Activated T-cell treated with anti-CD3 and anti-CD28 coated beads, Interleukin-2, amount 50 U/mL, for 48 hours (primary cell): ENCODE results near the gene WDR31.
"Not testable (repeated sequence)": the region's sequence is repeated elsewhere in the genome, so short reads cannot be mapped to it uniquely, and the experiment has no call there.

Source experiments
- DNase-seq, 2 experiments: peaks; one replicate each; pipeline ENCODE4 v3.0.0-alpha.2; 2020

The WDR31 gene

DNA sequence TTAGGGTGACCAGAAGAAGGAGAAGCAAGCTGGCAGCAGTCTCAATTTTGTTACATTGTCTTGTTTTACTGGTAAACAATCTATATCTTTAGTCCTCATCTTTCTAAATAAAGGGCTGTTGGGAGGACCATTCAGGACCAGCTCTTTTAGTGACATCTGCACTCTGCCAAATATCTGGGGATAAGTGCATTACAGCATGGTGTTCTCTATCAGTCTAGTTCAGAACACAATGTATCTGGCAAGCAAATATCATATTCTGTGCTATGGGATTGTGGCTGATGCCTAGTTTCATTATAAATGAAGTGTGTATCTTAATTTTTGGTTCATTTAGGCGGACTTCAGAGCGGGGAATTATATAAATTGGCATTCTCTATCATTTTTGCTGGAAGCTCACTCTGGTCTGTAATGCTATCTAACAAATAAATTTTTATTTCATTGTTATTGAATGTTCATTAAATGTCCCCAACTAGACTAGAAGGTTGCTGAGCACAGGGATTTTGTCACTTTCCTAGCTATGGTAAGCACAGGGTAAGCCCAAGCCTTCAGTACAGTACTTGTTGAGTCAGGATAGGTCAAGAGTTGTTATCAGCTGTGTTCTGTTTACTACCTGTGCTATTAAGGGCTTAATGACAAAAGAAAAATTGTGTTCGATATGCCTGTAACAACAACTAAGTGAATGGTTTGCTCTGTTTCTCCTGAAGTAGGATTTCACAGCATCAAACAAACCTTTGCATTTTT is 11.9 kb downstream of the WDR31 start:
- no peak for DNase-seq

DNA sequence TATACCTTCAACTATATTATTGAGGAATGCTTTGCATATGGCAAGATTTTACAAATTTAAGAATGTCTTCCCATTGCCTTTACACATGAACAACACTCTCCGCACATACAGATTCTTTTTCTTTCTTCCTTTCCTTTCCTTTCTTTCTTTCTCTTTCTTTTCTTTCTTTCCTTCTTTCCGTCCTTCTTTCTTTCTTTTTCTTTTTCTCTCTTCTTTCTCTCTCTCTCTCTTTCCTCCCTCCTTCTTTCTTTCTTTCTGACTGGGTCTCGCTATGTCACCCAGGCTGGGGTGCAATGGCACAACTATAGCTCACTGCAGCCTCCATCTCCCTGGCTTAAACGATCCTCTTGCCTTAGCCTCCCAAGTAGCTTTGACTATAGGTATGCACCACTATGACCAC is 13.8 kb downstream of the WDR31 start:
- no peak for DNase-seq

DNA sequence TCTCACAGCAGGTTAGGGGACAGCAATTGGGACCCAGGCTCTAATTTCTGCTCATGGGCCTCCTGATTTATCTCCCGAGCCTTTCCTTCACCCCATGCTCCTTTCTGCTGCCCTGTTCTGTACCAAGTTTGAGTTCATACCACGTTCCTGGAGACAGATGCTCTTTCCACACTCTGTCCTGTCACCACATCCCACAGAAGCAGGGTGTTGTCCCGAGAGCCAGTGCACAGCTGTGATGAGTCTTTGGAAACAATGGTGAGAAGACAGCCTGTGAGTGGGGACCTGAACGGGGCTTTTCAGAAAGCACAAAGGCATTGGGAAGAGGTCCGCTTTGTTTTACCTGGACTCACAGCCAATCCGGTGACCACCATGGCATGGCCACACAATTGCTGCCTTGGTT is 17.4 kb downstream of the WDR31 start:
- DNase-seq: no peak

DNA sequence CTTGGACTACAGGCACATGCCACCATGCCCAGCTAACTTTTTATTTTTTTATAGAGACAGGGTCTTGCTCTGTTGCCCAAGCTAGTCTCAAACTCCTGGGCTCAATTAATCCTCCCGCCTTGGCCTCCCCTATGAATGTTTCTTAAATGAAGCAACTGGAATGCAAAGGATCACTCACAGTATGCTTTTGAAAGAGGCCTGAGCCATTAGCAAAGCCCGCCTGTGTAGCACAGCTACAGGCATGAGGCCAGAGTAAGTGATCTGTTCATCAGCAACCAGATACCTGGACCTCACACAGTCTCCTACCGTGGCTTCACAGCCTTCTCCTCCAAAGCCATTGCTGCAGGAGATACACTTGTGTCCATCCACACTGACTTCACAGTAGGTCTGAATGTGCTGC is 20.0 kb downstream of the WDR31 start:
- no peak for DNase-seq

DNA sequence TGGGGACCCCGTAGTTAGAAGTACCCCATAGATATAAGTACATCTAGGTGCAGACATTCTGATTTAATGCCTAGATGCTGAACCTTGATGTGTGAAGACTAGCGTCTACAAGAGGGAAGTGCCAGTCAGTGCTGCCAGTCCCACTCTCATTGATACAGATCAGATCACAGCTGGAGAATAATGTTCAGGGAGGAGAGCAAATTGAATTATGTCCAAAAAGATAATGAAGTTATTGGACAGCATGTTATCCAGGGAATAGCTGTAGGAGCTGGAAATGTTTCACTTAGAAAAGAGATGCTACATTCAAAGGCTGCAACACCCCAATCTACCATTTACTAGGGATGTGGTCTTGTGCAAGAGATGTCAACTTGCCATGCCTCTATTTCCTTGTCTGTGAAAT is 21.0 kb downstream of the WDR31 start:
- DNase-seq: no peak

DNA sequence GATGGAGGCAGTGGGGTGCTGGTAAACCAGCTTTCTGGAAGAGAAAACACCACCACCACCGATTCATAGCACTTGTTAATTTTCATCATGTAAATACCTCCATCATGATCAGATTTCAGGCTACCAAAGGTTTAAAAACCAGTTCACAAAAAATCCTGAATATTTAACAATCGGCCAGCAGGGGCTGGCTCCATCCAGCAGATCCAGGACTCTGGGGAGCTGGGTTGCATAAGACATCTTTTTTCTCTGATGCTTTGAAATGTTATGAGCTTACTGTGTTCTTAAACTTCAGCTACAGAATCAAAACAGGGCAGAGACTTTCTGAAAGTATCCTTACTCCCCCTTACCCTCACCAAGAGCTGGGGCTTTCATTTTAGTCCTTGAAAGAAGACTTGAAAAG is 22.3 kb downstream of the WDR31 start:
- no peak for DNase-seq

DNA sequence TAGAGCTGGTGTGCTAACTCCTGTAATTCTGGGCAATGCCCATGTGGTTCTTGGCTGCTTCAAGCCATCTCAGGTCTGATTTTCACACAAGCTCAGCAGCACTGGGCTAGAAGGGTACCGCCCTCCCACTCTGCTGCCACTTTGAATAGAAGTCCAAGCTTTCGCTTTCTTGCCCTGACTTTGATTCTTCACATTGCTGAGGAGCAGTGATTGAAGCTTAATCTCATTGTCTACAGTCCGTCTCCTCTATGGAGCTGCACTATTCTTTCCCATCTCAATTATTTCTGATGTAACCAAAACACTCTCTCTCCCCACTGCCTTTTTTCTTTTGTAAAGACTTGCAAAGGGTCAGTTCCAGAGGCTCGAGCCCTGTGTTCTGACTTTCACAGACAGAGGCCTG is 24.0 kb downstream of the WDR31 start:
- DNase-seq: no peak

DNA sequence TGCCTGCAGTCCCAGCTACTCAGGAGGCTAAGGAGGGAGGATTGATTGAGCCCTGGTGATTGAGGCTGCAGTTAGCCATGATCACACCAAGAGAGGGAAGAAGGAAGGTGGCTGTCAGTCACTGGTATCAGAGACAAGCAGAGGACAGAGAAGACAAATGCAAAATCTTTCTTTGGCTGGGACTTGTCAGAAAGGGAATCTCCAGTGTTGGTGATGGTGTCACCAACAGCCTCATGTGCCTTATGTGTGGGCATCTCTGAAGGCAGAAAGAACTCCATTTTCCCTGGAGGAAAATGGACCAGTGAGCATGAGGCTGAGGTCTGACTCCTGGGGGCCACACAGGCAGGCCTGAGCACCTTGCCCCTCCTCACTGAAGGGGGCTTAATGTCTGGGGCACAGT is 24.8 kb downstream of the WDR31 start:
- DNase-seq: no peak

DNA sequence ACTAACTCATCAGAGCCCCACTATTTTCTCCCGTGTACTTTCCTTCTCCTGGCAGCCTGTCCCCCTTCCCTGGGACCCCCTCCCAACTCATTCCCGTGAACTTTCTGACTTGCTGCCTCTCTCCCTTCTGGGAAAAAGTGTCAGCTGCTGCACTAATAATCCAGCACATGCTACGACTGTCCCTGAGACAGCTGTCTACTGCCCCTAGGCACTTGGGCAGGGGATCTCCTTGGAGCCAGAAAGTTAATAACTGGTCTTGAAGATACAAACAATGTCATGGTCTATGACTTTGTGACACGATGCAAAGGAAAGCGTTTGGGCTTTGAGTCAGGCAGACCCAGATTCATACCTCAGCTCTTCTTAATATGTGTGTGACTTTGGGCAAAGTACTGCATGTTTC is 26.8 kb downstream of the WDR31 start:
- DNase-seq: no peak

DNA sequence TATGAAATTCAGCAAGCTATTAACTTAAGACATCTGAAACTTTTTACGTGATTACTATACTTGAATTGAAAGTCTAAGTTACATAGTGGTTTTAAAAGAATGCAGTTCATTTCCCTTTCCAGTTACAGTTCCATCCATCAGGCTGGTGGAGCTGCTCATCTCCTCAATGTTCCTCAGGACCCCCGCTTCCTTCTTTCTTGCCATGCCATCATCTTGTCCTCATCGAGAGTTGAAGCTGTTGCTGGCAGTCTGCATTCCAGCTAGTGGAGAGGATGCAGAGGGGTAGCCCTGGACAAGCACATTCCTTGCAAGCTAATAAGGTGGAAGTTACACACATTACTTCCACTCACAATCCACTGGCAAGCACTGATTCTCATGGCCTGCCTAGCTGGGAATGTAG is 28.1 kb downstream of the WDR31 start:
- DNase-seq: no peak

DNA sequence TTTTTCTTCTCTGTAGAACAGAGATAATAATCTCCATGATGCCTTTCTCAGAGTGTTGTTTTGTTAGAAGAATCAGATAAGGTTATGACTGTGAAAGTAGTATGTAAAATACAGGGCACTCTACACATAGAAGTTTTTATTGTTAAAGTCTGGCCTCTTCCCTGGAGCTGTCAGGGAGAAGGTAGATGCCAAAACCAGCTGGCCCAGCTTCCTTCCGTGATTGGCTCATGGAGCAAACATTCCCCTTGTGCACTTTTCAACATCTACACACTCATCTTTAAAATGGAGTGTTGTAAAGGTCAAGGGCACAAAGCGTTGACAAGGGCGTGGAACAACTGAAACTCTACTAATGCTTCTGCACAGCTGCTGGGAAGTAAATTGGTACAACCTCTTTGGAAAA is 29.5 kb downstream of the WDR31 start:
- no peak for DNase-seq

DNA sequence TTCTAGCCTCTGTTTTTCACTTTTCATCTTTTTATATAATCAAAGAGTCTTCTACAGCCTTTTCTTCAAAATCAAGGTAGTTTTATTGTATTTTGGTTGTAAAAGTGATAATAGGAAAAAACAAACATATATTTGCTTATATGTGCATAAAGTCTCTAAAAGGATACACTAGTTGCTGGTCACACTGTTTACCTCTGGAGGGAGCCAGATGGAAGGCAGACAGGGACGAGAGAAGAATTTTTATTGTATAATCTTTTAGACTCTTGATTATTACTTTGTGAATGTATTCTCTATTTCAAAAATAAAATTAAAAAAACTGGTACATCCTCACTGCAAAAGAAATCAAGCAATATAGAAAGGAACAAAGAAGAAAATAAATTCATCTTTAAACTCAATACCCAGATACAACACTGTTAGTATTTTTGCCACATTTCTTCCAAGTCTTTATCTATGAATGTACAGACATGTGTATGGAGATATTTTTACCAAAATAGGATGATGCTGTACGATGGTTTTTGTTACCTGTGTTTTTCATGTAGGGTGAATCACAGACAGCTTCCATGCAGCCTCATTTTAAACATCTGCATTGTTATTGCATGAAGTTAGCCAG is 30.8 kb downstream of the WDR31 start:
- DNase-seq: no peak

DNA sequence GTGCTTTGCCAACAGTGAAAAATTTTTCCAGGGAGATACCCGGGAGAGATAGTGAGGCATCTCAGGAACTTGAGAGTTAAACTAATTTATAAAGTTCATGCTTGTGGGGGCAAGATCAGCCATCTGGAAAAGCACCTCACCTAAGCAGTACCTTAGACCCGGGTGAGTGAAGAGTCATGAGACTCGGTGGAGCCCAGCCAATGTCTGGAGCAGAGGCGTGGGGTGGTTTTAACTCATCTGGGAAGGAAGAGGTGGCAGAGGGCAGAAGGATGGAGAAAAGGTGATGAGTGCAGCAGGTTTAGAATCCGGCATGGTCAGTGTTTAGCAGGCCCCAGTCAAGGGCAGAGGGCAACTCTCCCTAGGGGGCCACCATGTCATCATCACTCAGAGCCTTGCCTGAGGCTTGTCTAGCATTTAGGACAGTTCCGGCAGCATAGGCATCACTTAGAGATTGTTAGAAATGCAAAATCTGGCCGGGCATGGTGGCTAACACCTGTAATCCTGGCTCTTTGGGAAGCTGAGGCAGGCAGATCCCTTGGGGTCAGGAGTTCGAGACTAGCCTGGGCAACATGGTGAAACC is 32.6 kb downstream of the WDR31 start:
- DNase-seq: no peak

DNA sequence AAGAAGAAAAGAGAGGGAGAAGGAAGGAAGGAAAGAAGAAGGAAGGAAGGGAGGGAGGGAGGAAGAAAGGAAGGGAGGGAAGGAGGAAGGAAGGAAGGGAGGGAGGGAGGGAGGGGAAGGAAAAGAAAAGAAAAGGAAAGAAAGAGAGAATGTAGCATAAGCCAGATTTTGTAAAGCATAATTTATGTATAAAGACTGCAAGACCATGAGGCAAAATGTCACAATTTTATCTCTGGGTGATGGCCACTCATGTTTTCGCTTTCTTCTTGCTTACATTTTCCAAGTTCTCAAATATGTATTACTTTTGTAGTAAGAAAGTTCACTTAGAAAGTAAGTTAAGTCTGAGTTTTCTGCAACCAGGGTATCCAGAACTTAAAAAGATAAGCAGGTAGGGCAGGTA is 33.5 kb downstream of the WDR31 start:
- no peak for DNase-seq

DNA sequence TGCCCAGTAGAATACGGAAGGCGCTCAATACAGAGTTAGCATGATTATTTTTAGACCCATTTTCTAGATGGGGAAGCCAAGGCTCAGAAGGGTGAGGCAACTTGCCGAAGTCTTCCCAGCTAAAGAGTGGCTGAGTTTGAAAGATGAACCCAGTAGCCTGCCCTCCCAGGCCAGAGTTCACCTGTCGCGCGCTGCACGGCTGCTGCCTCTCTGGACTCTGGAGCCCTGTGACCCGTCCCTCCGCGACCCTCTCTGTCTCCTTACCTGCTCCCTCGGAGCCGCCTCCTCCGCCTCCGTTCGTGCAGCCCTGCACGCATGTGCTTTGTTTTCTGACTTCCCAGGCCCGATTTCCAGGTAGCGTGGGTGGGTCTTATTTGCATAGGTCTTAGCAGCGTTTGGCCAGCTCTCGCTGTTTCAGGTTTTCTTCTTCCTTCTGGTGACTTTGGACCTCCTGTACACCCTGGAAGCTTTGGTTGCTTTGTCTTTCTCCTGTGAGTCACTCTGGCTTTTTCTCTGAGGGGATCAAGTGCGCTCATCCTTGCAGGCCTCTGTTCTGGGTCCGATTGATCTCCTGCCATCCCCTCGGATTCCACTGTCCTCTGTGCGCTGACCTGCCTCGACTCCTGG is 37.2 kb downstream of the WDR31 start, which contains the start of gene RNF183:
RNF183 (minus strand) TSS at position 585 of the 627 bp plus-strand sequence. CDS start 5,192 bp downstream, outside the sequence.
- no peak for DNase-seq

DNA sequence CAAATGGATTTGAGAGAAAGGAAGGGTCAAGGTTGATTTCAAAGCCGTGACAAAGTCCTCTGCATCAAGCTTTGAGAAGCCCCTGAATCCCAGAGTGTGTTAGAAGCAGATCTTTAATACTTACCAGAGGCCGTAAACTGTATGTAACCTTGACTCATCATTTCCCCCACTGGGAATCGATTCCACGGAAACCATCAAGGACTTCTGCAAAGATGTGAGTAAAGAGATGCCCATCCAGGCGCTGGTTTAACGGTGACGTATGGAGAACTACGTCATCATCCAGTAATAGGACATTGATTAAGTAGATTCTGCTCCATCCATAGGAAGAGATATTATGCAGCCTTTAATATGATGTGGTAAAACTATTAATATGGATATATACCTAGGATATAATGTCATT is 38.5 kb downstream of the WDR31 start:
- no peak for DNase-seq

DNA sequence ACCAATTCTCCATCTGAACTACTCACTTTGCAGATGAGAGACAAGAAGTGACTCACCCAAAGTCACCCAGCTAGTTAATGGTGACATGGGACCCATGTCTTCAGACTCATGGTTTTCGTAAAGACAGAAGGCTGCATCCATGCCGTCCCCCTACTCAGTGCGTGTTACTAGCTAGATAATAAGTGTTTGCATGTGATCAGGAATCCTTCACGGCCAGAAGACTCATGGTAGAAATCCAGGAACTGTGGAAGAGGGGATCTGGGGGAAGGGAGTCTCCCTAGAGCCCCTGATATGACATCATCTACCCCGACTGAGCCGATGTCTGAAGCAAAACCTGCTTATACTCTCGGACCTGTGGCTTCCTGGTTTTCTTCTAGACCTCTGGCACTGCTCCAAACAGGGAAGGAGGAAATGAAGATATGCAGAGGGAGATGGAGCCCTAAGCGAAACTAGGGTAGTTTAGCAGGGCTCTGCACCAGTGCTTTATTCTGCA is 40.2 kb downstream of the WDR31 start:
- no peak for DNase-seq

DNA sequence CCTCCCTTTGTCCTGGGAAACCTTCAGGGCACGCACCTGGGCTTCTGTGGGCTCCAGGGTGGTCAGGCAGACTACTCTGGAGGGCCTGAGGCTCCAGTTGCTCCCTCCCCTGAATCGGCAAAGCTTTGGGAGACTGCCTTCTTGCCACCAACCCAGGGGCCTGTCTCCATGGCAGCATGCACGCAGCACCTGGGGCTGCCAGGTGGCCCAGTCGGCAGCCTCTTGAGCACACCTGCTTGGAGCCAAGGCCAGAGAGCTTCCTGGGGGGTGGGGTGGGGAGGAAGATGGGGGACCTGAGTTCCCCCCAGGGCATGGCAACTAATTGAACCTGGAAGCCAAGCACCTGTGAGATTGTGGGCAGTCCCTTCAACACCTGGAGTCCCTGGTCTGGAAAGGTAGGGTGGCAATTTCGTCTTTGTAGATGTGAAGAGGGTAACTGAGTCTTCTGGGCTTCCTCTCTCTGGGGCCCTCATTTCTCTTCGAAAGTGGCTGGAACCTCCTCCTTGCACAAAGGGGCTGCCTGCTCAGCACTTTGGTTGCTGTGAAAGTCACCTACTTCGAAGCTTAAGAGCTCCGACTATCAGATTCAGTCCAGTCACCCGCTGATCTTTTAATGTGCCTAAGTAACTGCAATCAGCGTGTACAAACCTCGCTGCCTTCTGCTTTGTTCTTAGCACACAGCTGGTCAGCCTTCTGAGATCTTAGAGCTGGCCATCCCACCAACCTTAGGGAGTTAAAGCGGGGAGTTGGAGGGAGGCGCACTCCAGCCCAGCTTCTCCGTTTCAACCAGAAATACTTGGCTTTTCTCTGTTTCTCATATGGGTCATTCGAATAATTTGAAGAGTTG is 40.9 kb downstream of the WDR31 start:
- no peak for DNase-seq

DNA sequence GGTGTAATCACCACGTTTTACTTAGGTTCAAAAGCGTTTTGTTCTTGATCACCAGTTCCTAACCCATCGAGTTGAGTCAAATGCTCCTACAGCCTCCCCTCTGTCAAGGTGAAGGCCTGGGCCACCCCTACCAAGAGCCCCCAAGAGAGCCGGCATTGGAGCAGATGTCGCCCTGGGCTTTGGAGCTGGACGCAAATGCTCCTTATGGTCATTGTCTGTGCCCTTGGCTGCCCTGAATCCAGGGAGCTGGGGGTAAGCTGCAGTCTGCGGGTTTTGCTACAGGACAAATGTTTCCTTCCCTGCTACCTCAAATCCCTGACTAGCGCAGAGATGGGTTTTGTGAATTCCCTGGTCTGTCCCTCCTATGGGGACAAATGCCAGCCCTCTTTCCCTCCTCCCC is 41.8 kb downstream of the WDR31 start:
- DNase-seq: no peak

DNA sequence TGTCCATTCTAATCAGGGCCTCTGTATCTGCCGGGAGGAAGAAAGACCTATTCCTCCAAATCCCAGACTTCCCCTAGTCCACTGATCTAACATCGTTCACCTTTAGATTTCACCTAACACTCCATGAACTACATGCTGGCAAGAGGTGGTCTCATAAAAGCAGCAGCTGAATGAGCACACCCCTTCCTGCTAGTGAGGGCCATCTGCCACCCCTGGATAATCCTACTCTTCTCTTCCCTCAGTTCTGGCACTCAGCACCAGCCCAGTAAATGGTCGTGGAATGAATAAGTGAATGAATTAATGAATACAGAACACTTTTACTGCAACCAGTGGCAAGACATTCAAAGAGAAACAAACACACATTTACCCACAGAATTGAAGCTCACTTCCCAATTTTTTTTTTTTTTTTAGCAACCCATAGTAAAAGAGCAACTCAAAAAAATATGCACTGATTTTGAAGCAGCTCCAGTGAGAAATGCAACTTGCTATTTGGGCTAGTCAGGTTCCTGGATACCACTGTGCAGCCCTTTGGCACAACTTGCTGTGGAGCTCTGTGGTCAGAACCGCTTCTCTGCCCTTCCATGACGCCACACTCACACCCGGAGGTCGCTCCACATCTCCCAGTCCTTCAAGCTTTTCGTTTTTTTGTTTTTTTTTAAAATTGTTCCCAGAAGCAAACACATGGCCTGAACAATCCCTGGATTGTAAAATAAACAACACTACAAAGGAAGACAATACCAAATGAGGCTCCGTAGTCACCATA is 43.1 kb downstream of the WDR31 start:
- no peak for DNase-seq

DNA sequence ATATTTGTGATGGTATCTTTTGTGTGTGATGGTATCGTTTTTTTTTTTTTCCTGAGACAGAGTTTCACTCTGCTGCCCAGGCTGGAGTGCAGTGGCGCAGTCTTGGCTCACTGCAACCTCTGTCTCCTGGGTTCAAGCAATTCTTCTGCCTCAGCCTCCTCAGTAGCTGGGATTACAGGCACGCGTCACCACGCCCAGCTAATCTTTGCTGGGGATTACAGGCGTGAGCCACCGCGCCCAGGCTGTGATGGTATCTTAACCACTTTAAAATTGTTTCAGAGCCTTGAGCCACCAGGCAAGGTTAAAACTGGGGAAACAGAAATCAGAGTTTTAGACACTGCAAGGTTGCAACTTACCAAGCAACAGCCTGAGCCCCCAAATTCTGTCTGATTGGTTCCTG is 43.8 kb downstream of the WDR31 start:
- not testable (repeated sequence) for DNase-seq

DNA sequence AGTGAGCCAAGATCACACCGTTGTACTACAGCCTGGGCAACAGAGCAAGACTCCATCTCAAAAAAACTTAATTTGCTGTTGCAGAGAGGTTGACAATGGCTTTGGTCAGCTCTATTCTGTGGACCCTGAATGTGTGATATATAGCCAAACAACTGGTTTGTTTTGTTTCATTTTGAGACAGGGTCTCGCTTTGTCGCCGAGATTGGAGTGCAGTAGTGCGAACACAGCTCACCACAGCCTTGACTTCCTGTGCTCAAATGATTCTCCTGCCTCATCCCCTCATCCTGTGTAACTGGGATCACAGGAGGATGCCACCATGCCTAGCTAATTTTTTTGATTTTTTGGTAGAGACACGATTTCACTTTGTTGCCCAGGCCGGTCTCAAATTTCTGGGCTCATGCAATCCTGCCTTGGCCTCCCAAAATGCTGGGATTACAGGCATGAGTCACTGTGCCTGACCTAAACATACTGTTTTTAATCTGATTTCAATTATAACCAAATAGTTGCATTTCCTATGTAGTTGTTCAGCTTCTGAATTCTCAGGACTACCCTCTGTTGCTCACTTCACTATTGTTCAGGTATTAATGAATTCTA is 46.7 kb downstream of the WDR31 start:
- no peak for DNase-seq
